Thoracic aorta (tissue), 2 donors: ENCODE measurements around the gene DLEU7. TPM values are rescaled to one million over a fixed set of nuclear protein-coding genes. Genes with fewer than 3 reads are reported as not detected.

Experiments
- ATAC-seq: fragments of 150-250 bp; one replicate; pipeline ENCODE4 v1.8.0; 2017; ENCODE audit warnings: low read depth; ENCODE audit not compliant: insufficient number of reproducible peaks, low FRiP score
- DNase-seq: peaks from one replicate; pipeline ENCODE4 v3.0.0-alpha.2; 2020; ENCODE audit warnings: low spot score
- H3K27ac ChIP-seq, 2 donors: fragments of 200-600 bp; sonication (generic); 1 replicate in 1 of 2; 2 replicates in 1 of 2; pipeline ENCODE4 v1.5.1; 2016; ENCODE audit warnings: mild to moderate bottlenecking in 2 of 2, moderate library complexity in 2 of 2
- H3K27me3 ChIP-seq: fragments of 200-600 bp; sonication (generic); replicated peaks from 2 replicates; pipeline ENCODE4 v1.6.0; 2016; ENCODE audit warnings: mild to moderate bottlenecking; ENCODE audit not compliant: insufficient read depth
- H3K36me3 ChIP-seq: fragments of 200-600 bp; sonication (generic); one replicate; pipeline ENCODE4 v1.5.1; 2016
- H3K4me1 ChIP-seq, 2 donors: fragments of 200-600 bp; sonication (generic); 1 replicate in 1 of 2; 2 replicates in 1 of 2; pipeline versions ENCODE4 v1.5.1 to v1.6.0; 2016; ENCODE audit warnings: low read depth in 2 of 2, mild to moderate bottlenecking in 1 of 2; ENCODE audit not compliant: control insufficient read depth in 1 of 2
- H3K4me3 ChIP-seq: fragments of 200-600 bp; sonication (generic); 2 replicates; pipeline ENCODE4 v1.5.1; 2016; ENCODE audit warnings: mild to moderate bottlenecking
- H3K9me3 ChIP-seq: fragments of 200-600 bp; sonication (generic); 2 replicates; pipeline ENCODE4 v1.5.1; 2016
- CTCF ChIP-seq: fragments of 200-600 bp; sonication (generic); IDR thresholded peaks from one replicate; pipeline ENCODE4 v1.5.1; 2019; ENCODE audit warnings: antibody characterized with exemption
- total RNA-seq, 2 donors: library from RNA; depleted of rRNA; stranded (reverse); fragments of >200 nt; gene quantifications; one replicate each; pipeline versions ENCODE4 v1.1.0 to v1.2.3, GENCODE V29; 2016

The DLEU7 gene
- total RNA-seq, 2 donors from 2014 or later: 0.14 TPM; not detected in 1

- Histone ChIP-seq H3K4me3 (no peak overlapping the region), H3K36me3 (no peaks in the 10 kb centered on the region), H3K9me3 (peaks cover 6% of the 10 kb centered on the region), H3K27ac (no peak overlapping the region), H3K27me3 (no peaks in the 10 kb centered on the region), H3K4me1 (no peaks in the 10 kb centered on the region)
- ATAC-seq (no peak), DNase-seq (no peak)
- TF ChIP-seq CTCF: no peak
Measured at GRCh38 chr13:50809133-50810090, 34.1 kb downstream of the DLEU7 start.

DNA sequence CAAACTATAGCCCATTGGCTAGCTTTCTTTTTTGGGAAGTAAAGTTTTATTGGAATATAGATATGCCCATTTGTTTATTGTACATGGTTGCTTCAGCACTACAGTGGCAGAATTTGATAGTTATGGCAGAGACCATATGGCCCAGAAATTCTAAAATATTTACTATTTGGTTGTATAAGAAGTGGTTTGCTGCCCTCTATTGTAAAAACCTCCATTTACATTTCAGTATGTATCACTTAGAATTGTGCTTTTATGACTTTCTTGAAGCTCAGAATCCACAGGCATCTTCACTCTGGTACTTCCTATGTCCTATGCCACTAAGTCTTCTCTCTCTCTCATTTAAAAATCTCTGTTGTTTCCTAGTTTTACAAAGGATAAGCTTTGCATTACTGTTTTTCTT lies 37.7 kb downstream of the DLEU7 start:
- Histone ChIP-seq H3K9me3 (peaks cover 6% of the 10 kb centered on the region), H3K4me3 (no peak overlapping the region), H3K4me1 (peaks cover 0 to 4% of the 10 kb centered on the region in 2 donors), H3K27ac (no peak overlapping the region), H3K36me3 (no peaks in the 10 kb centered on the region), H3K27me3 (no peaks in the 10 kb centered on the region)
- no peak for TF ChIP-seq CTCF
- DNase-seq: no peak
- no peak for ATAC-seq

GRCh38 chr13:50801087-50801931 lies 42.2 kb downstream of the DLEU7 start:
- H3K36me3 ChIP-seq: no peaks in the 10 kb centered on the region
- H3K9me3 ChIP-seq: peaks cover 6% of the 10 kb centered on the region
- ATAC-seq (peak; percentile 43), DNase-seq (no peak)
- H3K27me3 ChIP-seq: no peaks in the 10 kb centered on the region
- TF ChIP-seq CTCF: peak; percentile 61
- peaks cover 5 to 21% of the 10 kb centered on the region in 2 donors for H3K4me1 ChIP-seq
- H3K4me3 ChIP-seq: peak overlapping the region; percentile 25
- H3K27ac ChIP-seq: no peak overlapping the region

DNA sequence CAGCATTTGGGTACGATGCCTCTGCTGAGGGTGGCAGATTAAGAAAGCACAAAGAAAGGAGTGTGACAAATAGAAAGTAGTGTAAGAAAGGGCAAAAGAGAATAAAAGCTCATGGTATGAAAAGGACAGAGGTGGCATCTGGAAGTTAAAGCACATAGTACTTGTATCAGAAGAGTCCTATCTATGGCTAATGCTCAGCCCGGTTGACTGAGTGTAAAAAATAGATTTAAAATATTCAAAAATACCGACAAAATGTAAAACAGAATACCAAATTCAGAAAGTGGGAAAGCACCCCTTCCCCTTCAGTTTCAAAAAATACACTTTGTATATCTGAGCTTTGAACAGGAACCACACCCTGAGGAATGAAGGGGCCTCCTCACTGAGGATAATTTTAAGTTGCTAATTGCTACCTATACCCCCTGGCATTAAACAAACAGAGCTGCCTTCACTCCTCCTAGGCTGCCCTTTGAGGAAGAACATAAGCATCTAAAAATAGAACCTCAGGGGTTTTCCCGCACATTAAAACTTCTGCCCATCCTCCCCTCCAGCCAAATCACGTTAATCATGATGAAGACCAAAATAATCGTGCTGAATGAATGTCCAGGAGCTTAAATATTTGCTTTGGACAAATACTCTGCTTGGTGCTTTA lies 43.3 kb downstream of the DLEU7 start:
- Histone ChIP-seq H3K9me3 (no peaks in the 10 kb centered on the region), H3K36me3 (no peaks in the 10 kb centered on the region), H3K27me3 (no peaks in the 10 kb centered on the region), H3K4me1 (peaks cover 5 to 21% of the 10 kb centered on the region in 2 donors), H3K4me3 (no peak overlapping the region), H3K27ac (no peak overlapping the region)
- DNase-seq (no peak), ATAC-seq (no peak)
- TF ChIP-seq CTCF: no peak

DNA sequence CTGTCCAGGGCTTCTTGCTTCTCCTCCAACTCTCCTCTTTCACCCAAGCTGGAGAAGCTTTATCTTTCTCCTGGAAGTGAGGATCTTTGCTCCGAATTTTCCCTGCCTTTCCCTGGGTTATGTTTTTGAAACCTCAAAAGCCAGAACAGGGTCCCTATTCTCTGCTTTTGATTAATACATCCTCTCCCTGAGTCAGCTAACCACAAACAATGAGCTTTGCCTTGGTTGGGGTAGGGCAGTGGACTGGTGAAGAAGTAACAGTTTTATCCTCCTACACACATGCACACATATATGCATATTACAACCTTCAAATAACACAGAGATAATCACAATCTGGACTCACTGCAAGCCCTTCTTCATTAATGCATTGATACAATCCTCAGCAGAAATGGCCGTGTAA lies 44.6 kb downstream of the DLEU7 start:
- TF ChIP-seq CTCF: no peak
- no peak for DNase-seq
- H3K9me3 ChIP-seq: no peaks in the 10 kb centered on the region
- H3K4me1 ChIP-seq: peaks cover 5 to 21% of the 10 kb centered on the region in 2 donors
- H3K36me3 ChIP-seq: no peaks in the 10 kb centered on the region
- H3K27me3 ChIP-seq: no peaks in the 10 kb centered on the region
- no peak overlapping the region for H3K27ac ChIP-seq
- no peak for ATAC-seq
- no peak overlapping the region for H3K4me3 ChIP-seq
